Right lung (tissue), 10 donors: ENCODE data around the gene LRRC39. TPM values are rescaled to one million over a fixed set of nuclear protein-coding genes. Genes with fewer than 3 reads are reported as not detected.
"Not testable (repeated sequence)": the region's sequence is repeated elsewhere in the genome, so short reads cannot be mapped to it uniquely, and the experiment has no call there.

Experiments
- DNase-seq, 2 donors: peaks; one replicate each; pipeline ENCODE4 v3.0.0-alpha.2; 2013
- long read RNA-seq, 8 donors: transcript quantifications; one replicate each; lab custom pipeline, GENCODE V29; 2026
- polyA plus RNA-seq, 5 donors: library from polyadenylated mRNA; unstranded; fragments of 120-200 nt; gene quantifications; one replicate each; pipeline versions ENCODE4 v1.2.1 to v1.2.3, GENCODE V29; 2013; ENCODE audit warnings: inconsistent platforms in 1 of 5, low replicate concordance in 1 of 5; ENCODE audit not compliant: insufficient read length in 5 of 5, insufficient read depth in 1 of 5

LRRC39 gene
- 1 to 10 TPM; 3.7 to 8.0 (median 5.2) TPM for polyA plus RNA-seq
- long read RNA-seq, donor 1 = 0 reads
- long read RNA-seq, donor 2 = 0 reads
- long read RNA-seq, donor 3 = 0 reads
- long read RNA-seq, donor 4 = 0 reads
- long read RNA-seq, donor 5, partial matches to known transcripts = 20 of 21 reads
- long read RNA-seq, donor 5, other reads (novel, unspliced or antisense) = 0 of 21 reads
- long read RNA-seq, donor 6, partial matches to known transcripts = 0 of 1 reads
- long read RNA-seq, donor 6, other reads (novel, unspliced or antisense) = 0 of 1 reads
- long read RNA-seq, donor 7 = 0 reads
- long read RNA-seq, donor 8 = 0 reads

DNA sequence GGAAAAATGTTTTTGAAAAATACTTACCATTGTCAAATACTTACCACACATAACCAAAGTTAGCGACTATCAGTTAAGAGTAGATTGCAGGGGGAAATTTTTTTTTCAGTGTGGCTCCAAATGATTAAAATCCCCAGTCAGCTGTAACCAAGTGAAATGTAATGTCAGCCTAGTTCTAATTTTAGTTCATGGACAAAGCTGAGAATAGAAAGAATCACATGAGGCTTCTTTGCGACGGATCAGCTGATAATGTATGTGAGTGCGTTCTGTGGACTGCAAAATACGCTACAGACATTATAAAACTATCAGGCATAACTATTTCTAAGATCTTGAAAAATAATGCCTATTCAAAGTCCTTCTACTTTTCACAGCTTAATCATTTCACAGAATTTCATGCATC is at the start of gene LRRC39:
Gene LRRC39, minus strand, starts transcription at position 166 of the 400 bp plus-strand sequence. CDS start 9,740 bp downstream, outside the sequence.
- no peak for DNase-seq

DNA sequence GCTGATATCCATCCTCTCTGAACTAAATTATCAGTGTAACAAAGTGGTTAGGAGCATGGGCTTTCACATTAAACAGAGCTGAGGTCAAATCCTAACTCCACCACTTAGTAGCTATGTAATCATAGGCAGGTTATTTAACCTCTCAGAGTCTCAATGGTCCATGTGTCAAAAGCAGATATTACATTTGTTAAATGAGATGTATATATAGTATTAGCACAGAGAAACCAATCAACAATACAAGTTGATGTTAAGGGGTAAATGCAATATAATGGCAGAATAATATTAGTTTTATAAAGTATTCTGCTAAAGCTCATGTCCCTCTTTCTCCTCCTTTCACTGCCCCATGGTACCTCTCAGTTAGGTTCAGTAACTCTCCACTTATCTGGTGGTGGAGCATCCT is 44.4 kb upstream of the LRRC39 start:
- DNase-seq = no peak

DNA sequence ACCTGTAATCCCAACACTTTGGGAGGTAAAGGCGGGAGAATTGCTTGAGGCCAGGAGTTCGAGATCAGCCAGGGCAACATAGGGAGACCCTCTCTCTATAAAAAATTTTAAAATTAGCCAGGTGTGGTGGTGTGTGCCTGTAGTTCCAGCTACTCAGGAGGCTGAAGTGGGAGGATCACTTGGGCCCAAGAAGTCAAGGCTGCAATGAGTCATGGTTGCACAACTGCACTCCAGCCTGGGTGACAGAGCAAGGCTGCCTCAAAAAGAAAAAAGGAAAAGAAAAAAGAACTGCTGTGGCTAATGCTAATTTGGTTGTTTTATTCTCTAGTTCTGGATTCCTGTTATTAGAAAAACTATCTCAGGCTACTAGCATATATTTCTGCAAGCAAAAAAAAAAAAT is 41.8 kb upstream of the LRRC39 start:
- no peak for DNase-seq

DNA sequence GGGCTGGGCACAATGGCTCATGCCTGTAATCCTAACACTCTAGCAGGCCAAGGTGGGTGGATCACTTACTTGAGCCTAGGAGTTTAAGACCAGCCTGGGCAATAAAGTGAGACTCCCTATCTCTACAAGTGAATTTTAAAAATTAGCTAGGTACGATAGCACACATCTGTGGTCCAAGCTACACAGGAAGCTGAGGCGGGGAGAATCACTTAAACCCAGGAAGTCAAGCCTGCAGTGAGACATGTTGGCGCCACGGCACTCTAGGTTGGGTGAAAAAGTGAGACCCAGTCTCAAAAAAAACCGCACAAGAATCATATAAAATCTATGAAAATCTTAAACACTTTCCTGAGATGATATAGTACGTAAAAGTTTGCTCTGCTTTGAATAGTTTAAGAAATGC is 41.4 kb upstream of the LRRC39 start:
- DNase-seq = no peak

DNA sequence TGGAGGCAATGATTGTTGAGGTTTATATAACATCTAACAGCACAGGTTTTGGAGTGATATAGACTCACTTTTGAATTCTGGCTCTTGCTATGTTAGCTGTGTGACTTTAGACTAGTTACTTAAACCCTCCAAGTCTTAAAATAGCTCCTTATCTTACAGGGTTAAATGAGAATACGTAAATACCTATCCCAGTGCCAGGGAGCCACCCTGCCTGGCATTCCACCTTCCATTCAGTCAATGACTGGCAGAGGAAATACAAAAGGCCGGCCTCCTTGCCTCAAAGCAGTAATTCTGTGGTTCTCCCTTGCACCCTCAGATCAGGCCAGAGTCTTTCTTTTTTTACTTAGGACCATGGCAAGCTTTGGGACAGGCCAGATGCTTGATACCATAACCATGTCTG is 39.8 kb upstream of the LRRC39 start:
- DNase-seq = no peak

DNA sequence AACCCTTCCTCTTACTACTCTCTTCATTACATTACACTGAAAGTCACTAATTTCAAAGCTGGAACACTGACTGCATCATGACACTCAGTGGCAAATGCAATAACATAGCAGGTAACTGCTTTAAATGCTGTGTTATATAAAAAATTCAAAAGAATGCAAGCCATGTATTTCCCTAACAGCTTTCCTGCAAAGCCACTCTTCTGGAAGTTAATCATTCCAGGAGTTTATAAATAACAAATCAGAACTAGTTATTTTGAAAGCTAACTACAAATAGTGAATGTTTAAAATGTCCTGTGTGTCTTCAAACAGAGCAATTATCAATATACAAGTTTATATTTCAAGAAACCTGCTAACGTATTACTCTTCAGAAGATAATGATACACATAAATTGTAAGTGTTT is 37.0 kb upstream of the LRRC39 start:
- DNase-seq = no peak

DNA sequence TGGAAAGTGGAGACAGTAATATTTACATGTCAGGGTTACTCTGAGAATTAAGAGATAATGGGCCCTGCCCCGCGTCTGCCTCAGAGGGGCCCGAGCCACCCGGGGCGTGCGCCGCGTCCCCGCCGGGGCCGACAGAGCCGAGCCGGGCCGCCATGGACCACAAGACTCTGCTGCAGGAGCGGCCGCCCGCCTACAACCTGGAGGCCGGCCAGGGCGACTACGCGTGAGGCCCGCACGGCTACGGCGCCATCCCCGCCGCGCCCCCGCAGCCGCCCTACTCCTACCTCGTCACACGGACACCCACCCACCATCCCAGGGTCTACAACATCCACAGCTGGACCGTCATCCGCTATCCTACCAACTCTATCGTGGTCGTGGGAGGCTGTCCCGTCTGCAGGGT is 35.1 kb upstream of the LRRC39 start:
- DNase-seq = no peak

DNA sequence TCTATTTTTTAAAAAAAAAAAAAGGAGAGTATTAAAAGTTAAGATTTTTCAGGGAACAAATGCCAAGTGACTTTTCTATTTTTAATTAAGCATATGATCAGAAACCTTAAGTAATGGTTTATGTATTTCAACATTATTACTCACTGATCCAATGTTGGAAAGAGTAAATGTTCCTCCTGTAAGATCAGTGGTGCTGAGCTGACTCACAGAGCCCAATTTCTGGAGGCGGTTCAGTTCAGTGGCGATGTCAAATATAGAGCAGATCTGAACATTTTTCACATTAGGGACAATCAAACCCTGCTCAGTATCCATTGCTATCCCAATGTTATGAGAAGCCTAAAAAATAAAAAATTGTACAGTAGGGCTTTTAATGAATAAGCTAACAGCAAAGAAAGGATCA is 28.2 kb upstream of the LRRC39 start:
- no peak for DNase-seq

DNA sequence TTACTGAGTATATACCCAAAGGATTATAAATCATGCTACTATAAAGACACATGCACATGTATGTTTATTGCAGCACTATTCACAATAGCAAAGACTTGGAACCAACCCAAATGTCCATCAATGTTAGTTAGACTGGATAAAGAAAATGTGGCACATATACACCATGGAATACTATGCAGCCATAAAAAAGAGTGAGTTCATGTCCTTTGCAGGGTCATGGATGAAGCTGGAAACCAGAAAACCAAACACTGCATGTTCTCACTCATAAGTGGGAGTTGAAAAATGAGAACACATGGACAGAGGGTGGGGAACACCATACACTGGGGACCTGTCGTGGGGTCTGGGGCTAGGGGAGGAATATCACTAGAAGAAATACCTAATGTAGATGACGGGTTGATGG is 27.5 kb upstream of the LRRC39 start:
- not testable (repeated sequence) for DNase-seq

DNA sequence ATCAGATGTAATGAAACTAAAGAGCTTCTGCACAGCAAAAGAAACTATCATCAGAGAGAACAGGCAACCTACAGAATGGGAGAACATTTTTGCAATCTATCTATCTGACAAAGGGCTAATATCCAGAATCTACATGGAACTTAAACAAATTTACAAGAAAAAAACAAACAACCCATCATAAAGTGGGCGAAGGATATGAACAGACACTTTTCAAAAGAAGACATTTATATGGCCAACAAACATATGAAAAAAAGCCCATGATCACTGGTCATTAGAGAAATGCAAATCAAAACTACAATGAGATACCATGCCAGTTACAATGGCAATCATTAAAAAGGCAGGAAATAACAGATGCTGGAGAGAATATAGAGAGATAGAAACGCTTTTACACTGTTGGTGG is 27.0 kb upstream of the LRRC39 start:
- not testable (repeated sequence) for DNase-seq

DNA sequence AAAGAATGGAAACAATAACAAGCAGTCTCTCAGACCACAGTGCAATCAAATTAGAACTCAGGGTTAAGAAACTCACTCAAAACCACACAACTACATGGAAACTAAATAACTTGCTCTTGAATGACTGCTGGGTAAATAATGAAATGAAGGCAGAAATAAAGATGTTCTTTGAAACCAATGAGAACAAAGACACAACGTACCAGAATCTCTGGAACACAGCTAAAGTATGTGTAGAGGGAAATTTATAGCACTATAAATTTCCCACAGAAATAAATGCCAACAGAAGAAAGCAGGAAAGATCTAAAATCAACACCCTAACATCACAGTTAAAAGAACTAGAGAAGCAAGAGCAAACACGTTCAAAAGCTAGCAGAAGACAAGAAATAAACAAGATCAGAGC is 24.6 kb upstream of the LRRC39 start:
- DNase-seq = not testable (repeated sequence)

DNA sequence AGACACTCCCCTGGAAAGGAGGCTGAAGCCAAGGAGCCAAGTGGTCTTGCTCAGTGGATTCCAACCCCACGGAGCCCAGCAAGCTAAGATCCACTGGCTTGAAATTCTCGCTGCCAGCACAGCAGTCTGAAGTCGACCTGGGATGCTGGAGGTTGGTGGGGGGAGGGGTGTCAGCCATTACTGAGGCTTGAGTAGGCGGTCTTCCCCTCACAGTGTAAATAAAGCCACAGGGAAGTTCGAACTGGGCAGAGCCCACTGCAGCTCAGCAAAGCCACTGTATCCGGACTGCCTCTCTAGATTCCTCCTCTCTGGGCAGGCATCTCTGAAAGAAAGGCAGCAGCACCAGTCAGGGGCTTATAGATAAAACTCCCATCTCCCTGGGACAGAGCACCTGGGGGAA is 22.0 kb upstream of the LRRC39 start:
- DNase-seq = not testable (repeated sequence)

DNA sequence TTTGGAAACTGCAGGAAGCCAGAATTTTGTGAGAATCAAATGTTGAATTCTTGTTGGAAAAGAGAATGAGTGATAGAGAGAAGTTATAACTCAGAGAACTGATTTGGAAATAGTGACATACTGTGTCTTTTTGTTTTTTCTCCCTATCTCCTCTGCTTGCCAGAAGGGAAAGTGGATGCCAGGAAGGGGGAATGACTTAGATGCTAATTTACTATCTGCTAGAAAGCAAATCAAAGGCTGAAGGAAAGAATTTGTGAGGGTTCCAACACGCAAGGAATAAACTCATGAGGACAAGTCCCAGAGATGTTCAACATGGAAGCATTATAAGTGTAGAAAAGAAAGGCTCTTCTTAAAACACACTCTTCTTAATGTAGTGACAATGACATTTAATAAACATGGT is 20.5 kb upstream of the LRRC39 start:
- DNase-seq = no peak

DNA sequence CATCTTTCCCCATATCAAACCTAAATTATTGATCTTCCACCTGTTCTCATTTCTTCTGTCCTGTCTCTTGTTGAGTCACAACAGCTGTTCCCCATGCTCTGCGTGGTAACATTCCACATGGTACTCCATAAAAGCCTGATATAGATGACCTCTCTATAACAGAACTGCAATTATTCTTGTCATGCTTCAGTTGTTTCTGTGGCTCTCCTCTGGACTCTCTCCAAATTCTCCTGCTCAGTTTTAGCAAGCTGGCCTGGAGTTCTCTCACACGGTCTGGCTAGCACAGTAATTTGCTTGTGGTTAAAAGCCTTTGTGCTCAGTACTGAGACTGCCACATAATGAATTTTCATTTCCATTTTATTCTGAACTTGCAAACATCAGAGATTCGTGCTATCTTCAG is 10.6 kb upstream of the LRRC39 start:
- peak; percentile 21 to 24 for DNase-seq

DNA sequence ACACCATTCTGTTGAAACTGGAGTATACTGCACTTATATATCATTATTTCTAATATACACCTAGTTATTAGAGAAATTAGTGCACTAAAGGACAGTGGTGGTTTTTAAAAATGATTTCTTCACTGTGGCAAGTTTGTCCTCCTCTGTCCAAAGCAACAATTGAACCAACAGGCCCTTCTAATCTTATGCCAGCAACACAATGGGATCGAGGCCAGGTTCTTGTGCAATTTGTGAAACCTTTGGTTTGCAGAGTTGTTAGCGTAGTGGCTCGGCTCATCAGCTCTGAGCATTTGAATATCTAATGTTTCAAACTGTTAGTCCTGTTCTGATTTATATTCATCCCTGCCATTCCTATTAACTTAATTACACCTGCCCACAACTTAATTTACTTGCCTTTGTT is 9.9 kb upstream of the LRRC39 start:
- peak; percentile 47 to 56 for DNase-seq

DNA sequence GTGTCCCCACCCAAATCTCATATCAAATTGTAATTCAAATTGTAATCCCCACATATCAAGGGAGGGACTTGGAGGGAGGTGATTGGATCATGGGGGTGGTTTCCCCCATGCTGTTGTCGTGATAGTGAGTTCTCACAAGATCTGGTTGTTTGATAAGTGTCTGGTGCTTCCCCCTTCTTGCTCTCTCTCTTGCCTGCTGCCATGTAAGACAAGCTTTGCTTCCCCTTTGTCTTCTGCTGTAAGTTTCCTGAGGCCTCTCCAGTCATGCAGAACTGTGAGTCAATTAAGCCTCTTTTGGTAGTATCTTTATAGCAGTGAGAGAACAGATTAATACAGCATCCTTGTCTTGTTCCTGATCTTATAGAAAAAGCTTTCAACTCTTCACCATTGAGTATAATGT is 6.5 kb upstream of the LRRC39 start:
- no peak for DNase-seq

DNA sequence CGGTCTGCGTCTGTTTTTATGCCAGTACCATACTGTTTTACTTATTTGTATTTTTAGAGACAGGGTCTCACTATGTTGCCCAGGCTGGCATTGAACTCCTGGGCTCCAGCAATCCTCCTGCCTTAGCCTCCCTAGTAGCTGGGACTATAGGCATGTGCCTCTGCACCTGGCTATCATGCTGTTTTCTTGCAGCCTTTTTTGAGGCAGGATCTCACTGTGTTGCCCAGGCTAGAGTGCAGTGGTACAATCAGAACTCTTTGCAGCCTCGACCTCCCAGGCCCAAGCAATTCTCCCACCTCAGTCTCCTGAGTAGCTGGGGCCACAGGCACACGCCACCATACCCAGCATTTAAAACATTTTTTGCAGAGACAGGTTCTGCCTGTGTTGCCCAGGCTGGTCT is 5.3 kb upstream of the LRRC39 start:
- DNase-seq = no peak

DNA sequence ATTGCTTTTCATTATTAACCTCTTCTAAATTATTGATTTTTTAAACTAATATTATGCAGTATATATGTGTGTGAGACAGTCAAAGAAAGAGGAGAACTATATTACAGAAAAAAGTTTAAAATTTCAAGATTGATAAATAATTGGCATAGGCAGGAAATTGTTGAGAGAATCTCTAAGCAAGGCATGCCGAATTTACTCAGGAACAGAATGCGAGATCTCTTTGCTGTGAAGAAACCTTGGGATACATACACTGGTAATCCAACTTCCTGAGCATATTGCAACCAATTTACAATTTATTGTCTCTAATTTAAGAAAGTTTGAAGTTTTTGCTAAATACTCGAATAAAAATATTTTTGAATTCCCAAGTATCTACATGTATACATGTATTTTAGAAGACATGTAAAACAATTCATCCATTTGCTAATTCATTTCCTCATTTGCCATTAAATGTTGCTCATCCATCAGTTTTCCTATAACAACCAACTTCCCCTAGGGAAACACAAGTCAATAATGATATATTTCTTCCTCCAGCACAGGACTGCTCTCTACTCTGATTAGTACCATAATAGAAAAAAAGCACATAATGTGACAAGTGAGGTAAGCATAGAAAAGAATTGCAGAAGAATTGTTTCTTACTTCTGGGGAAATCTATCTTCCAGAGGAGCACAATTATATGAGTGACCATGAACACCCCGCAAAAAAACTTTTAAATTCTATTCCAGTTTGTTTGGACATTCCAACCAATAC is 588 bp downstream of the LRRC39 start:
- DNase-seq = no peak

DNA sequence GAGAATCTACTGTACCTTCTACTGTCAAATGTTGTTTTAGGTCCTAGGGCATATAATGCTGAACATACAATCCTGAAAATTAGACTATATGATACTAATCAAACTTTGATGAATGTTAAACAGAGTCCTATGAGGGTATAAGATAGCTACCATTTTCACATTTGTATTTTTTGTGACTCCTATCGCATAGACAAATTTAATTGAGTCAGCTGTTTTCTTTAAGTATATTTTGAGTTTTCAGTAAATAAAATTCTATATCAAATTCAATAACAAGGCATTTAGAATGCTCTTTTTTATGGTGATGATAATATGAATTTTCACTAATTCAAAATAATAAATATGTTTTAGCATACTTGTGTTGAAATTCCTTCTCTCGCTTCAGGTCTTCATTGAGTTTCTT is 10.0 kb downstream of the LRRC39 start:
- DNase-seq = no peak

DNA sequence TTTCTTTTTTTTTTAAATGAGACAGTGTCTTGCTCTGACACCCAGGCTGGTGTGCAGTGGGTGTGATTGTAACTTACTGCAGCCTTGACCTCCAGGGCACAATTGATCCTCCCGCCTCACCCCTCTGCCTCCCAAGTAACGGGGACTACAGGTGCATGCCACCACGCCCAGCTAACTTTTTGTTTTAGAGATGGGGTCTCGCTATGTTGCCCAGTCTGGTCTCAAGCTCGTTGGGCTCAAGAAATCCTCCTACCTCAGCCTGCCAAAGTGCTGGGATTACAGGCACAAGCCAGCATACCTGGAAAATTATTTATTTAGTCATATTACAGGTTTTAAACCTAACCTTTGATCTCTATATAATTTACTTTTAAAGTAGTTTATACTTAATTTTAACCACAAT is 13.4 kb downstream of the LRRC39 start:
- no peak for DNase-seq

DNA sequence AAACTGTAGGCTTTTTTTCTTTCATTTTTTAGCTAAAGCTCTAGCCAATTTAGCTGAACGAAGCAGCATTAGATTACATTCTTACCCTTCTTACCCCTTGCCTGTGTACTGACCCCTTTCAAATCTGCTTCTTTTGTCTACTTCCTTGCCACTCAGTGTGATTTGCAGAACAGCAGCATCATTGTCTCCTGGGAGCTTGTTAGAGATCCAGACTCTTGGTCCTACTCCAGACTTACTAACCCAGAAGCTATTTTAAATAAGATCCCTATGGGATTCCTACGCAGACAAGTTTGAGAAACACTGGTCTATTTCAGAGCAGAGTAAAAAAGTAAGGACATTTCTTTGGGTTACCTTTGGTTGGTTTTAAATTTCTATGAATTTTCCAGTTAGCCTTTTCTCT is 13.8 kb downstream of the LRRC39 start:
- no peak for DNase-seq

DNA sequence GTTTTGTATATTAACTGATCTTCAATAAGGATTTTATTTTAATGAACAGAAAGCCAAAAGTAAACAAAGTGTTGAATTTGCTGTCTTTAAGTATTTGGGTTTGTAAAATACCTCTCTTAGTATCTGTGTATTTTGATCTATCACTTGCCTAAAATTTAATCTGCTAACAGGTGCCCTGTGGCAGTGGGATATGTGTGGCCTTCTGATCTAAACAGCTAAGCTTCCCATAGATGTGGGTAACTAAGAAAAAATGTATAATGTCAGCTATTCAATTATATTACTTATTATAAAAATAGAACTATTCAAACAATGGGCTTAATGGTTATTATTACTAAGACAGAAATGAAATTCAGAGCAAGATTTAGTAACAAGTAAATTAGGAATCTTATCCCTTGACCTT is 15.2 kb downstream of the LRRC39 start:
- DNase-seq = no peak

DNA sequence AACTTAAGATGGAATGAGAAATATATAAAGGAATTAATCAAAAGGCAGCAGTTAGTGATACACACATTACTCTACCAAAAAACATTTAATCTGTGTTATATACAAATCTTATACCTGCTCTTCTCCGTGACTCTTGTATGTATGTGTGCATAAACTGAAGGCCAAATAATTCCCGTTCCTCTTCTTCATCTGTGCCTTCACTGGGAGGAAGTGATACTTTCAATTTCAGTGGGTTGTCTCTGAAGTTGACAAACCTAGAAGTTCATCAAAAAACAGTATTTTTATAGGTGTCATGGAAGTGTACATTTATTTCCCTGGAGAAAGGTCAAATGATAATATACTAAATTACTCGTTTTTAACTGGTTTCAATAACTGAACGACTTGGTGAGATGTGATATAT is 25.8 kb downstream of the LRRC39 start:
- no peak for DNase-seq

DNA sequence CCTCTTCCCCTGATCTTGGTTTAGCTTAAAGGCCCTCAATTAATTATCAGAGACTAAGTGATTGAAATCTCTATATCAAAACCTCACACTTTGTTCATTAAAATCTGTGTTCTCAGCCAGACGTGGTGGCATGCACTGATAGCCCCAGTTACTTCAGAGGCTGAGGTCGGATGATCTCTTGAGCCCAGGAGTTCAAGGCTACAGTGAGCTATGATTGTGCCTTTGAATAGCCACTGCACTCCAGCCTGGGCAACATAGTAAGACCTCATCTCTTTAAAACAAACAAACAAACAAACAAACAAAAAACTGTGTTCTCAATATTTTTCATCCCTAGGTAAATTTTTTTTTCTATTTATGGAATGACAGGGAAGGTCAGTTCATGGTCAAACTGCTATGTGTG is 26.4 kb downstream of the LRRC39 start:
- DNase-seq = no peak
